ENCODE measurements around the gene CFAP221.
"Not testable (repeated sequence)": the region's sequence is repeated elsewhere in the genome, so short reads cannot be mapped to it uniquely, and the experiment has no call there.

CFAP221 gene

GRCh38 chr2:119591523-119591922 is 47.3 kb downstream of the CFAP221 start:
- no peaks in the 10 kb centered on the region for H3K4me1 Mint-ChIP-seq (ENCODE audit: low read depth)
- no peaks in the 10 kb centered on the region for H3K9me3 Mint-ChIP-seq (ENCODE audit: low read depth)
- no peaks in the 10 kb centered on the region for H3K36me3 Mint-ChIP-seq
- no peak overlapping the region for H3K27ac Mint-ChIP-seq
- H3K27me3 Mint-ChIP-seq, result peaks cover 4% of the 10 kb centered on the region
- no peak overlapping the region for H3K4me3 Mint-ChIP-seq

DNA sequence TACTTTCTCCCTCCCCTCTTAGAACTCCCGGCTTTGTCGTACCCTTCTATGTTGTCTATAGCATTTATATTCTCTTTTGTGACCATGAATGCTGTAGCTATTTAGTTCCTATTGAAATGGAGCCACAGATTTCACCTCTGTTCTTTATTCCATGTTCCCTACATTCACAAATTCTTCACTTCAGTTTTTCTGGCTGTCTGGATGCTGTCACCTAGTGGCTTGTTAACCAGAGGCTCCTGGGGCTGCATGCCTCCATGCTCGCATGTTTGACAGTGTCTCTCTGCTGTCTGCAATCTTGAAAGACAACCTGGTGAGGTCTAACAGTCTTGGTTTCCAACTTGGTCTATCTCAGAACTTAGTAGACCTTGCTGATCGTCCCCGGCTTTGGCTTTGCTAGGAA is 48.2 kb downstream of the CFAP221 start:
- Mint-ChIP-seq H3K27ac (no peak overlapping the region), H3K36me3 (no peaks in the 10 kb centered on the region), H3K27me3 (peaks cover 4% of the 10 kb centered on the region), H3K9me3 (ENCODE audit: low read depth) (no peaks in the 10 kb centered on the region), H3K4me1 (ENCODE audit: low read depth) (no peaks in the 10 kb centered on the region), H3K4me3 (no peak overlapping the region)

DNA sequence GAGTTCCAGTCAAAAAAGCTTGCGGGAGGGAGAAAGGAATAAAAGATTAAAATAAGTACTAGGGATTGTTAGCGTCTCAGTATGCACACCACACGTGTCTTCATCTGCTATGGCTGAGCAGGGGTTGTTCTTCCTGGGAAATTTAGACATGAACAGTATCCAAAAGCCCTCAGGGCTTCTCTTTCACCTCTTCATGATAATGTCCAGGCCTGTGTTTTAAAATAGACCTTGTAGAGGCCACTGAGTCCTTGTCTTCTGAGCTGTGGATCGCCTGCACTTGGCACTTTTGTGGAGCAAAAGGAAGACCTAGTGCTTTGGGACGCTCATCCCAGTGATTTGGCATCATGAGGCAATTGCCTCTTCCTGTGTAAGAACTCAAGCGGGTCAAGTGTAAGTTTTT is 52.4 kb downstream of the CFAP221 start:
- no peaks in the 10 kb centered on the region for H3K36me3 Mint-ChIP-seq
- no peak overlapping the region for H3K27ac Mint-ChIP-seq
- H3K4me1 Mint-ChIP-seq (ENCODE audit: low read depth), result no peaks in the 10 kb centered on the region

GRCh38 chr2:119598596-119599263 is 54.5 kb downstream of the CFAP221 start:
- no peaks in the 10 kb centered on the region for H3K9me3 Mint-ChIP-seq (ENCODE audit: low read depth)
- no peaks in the 10 kb centered on the region for H3K36me3 Mint-ChIP-seq
- no peak overlapping the region for H3K27ac Mint-ChIP-seq
- H3K4me1 Mint-ChIP-seq (ENCODE audit: low read depth), result no peaks in the 10 kb centered on the region
- H3K4me3 Mint-ChIP-seq, result no peak overlapping the region
- peaks cover 3% of the 10 kb centered on the region for H3K27me3 Mint-ChIP-seq

More for the DNA sequence above, 52.4 kb downstream of the CFAP221 start:
- Mint-ChIP-seq H3K4me3 (no peak overlapping the region), H3K9me3 (ENCODE audit: low read depth) (no peaks in the 10 kb centered on the region), H3K27me3 (peaks cover 4% of the 10 kb centered on the region)

DNA sequence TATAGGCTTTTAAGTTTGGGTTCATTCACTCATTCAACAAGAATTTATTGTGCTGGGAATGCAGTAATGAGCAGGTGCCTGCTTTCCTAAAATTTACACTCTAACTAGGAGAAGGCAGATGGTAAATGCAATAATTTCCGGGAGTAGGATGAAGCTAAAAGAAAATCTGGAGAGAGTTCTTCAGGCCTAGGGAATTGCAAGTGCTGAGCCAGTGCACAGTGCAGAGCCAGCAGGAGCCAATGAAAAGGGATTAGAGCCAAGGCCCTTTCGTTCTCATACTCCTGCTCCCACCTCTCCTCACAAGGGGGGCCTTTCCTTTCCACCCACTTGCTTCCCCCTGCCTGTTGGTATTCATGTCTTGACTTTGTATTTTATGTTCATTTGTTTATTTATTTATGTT is 55.1 kb downstream of the CFAP221 start:
- H3K36me3 Mint-ChIP-seq, result no peaks in the 10 kb centered on the region
- peaks cover 3% of the 10 kb centered on the region for H3K27me3 Mint-ChIP-seq
- H3K27ac Mint-ChIP-seq, result no peak overlapping the region
- H3K9me3 Mint-ChIP-seq (ENCODE audit: low read depth), result no peaks in the 10 kb centered on the region
- H3K4me1 Mint-ChIP-seq (ENCODE audit: low read depth), result no peaks in the 10 kb centered on the region
- H3K4me3 Mint-ChIP-seq, result no peak overlapping the region

DNA sequence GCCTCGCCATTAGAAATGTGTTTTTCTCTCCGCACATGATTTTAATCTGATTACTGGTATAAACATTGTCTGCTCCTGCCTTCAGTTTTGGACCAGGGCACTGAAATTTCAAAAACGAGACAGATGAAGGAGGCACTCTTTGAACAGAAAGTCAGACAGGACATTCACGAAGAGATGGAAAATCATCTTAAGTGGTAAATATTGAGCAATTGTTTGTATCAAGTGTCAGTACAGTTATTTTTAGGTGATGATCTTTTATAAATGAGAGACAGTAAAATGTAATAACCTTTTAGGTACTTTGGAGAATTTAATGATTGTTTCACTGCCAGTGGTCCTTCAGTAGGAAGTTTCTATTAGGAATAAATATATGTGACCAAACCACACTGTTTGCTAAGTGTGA is 60.8 kb downstream of the CFAP221 start:
- Mint-ChIP-seq H3K27me3 (peaks cover 19% of the 10 kb centered on the region), H3K27ac (no peak overlapping the region), H3K36me3 (no peaks in the 10 kb centered on the region), H3K4me1 (ENCODE audit: low read depth) (no peaks in the 10 kb centered on the region), H3K4me3 (no peak overlapping the region), H3K9me3 (ENCODE audit: low read depth) (no peaks in the 10 kb centered on the region)

DNA sequence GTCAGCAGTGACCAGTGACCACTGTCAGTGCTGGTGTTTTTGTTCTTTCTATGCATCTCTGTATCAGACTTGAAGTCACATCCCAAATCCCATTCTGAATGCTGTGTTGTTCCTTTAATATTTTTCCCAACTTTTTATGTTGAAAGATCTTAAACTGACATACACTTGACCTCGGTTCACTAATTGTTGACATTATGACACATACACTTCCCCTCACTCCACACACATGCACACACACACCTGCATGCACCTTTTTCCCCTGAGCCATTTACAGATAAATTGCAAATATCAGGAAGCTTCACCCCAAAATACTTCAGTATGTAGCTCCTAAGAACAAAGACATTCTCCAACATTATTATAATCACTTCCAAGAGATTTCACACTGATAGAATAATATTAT is 62.4 kb downstream of the CFAP221 start:
- H3K4me1 Mint-ChIP-seq (ENCODE audit: low read depth), result no peaks in the 10 kb centered on the region
- H3K27ac Mint-ChIP-seq, result no peak overlapping the region
- H3K9me3 Mint-ChIP-seq (ENCODE audit: low read depth), result no peaks in the 10 kb centered on the region
- H3K27me3 Mint-ChIP-seq, result peaks cover 19% of the 10 kb centered on the region
- H3K4me3 Mint-ChIP-seq, result no peak overlapping the region
- H3K36me3 Mint-ChIP-seq, result no peaks in the 10 kb centered on the region

DNA sequence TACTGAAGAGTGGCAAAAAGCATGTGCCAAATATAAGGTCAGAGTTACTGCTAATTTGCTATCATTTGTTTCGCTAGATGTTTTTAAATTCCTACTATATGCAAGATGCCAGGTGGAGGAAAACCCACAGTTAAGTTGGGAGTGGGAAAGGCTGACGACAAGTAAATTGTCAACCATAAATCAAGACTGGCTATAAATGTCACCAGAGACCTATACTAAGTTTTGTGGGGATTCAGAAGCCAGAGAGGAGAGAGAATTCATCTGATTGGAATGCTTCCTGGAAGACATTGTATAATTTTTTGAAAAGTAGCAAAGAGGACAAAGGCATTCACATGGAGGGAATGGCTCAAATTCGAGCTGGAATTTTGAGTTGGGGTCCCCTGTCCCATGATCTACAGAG is 64.3 kb downstream of the CFAP221 start:
- Mint-ChIP-seq H3K27ac (no peak overlapping the region), H3K4me1 (ENCODE audit: low read depth) (no peaks in the 10 kb centered on the region), H3K36me3 (peaks cover 2% of the 10 kb centered on the region), H3K9me3 (ENCODE audit: low read depth) (peaks cover 12% of the 10 kb centered on the region), H3K4me3 (no peak overlapping the region), H3K27me3 (peaks cover 16% of the 10 kb centered on the region)

DNA sequence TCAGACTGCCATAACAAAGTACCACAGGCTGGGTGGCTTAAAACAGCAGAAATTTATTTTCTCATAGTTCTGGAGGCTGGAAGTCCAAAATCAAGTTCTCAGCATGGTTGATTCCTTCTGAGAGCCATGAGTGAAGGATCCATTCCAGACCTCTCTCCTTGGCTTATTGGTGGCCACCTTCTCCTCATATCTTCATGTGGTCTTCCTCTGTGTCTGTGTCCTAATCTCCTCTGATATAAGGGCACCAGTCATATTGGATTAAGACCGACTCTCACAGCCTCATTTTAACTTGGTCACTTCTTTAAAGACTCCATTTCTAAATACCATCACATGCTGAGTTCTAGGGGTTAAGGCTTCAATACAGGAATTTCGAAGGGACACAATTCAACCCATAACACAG is 65.1 kb downstream of the CFAP221 start:
- Mint-ChIP-seq H3K9me3 (ENCODE audit: low read depth) (peaks cover 19% of the 10 kb centered on the region), H3K36me3 (peaks cover 2% of the 10 kb centered on the region)

DNA sequence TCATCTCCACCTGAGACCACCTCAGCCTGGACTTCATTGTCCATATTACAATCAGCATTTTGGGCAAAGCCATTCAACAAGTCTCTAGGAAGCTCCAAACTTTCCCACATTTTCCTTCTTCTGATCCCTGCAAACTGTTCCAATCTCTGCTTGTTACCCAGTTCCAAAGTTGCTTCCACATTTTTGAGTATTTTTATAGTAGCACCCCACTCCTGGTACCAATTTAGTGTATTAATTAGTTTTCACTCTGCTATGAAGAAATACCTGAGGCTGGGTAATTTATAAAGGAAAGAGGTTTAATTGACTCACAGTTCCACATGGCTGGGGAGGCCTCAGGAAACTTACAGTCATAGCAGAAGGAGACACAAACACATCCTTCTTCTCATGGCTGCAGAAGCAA is 69.9 kb downstream of the CFAP221 start:
- not testable (repeated sequence) for H3K27ac Mint-ChIP-seq; H3K4me1 Mint-ChIP-seq (ENCODE audit: low read depth); H3K4me3 Mint-ChIP-seq; H3K36me3 Mint-ChIP-seq
- peaks cover 26% of the 10 kb centered on the region for H3K9me3 Mint-ChIP-seq (ENCODE audit: low read depth)
- H3K27me3 Mint-ChIP-seq, result peaks cover 13% of the 10 kb centered on the region

More for the DNA sequence above, 65.1 kb downstream of the CFAP221 start:
- Mint-ChIP-seq H3K27me3 (peaks cover 16% of the 10 kb centered on the region), H3K27ac (no peak overlapping the region), H3K4me3 (no peak overlapping the region), H3K4me1 (ENCODE audit: low read depth) (no peaks in the 10 kb centered on the region)

GRCh38 chr2:119616421-119616820 is 72.2 kb downstream of the CFAP221 start:
- Mint-ChIP-seq H3K4me3 (no peak overlapping the region), H3K4me1 (ENCODE audit: low read depth) (no peaks in the 10 kb centered on the region), H3K27ac (no peak overlapping the region), H3K27me3 (peaks cover 11% of the 10 kb centered on the region), H3K36me3 (peaks cover 7% of the 10 kb centered on the region), H3K9me3 (ENCODE audit: low read depth) (peaks cover 26% of the 10 kb centered on the region)

DNA sequence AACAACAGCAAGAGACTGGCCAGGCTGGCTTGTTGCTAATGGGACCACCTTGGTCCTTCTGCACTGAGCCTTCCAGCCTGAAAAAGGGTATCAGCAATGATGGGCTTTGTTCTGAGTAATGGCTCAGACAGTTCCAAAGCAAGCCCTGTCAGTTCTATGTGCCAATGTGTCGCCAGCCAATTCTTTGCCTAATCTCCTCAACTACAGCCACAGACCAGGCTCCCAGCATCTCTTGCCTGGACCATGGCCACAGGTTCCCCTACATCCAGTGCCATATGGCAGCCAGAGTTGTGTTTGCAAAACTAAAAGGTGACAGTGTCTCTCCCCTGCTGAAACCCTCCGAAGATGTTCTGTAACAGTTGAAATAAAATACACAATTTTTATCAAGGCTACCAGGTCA is 73.2 kb downstream of the CFAP221 start:
- H3K4me1 Mint-ChIP-seq (ENCODE audit: low read depth), result no peaks in the 10 kb centered on the region
- H3K27ac Mint-ChIP-seq, result no peak overlapping the region
- H3K4me3 Mint-ChIP-seq, result no peak overlapping the region
- peaks cover 20% of the 10 kb centered on the region for H3K9me3 Mint-ChIP-seq (ENCODE audit: low read depth)
- H3K27me3 Mint-ChIP-seq, result peaks cover 11% of the 10 kb centered on the region
- peaks cover 5% of the 10 kb centered on the region for H3K36me3 Mint-ChIP-seq

- not testable (repeated sequence) for H3K36me3 Mint-ChIP-seq; H3K4me3 Mint-ChIP-seq; H3K4me1 Mint-ChIP-seq (ENCODE audit: low read depth); H3K27ac Mint-ChIP-seq
- Mint-ChIP-seq H3K9me3 (ENCODE audit: low read depth) (peaks cover 13% of the 10 kb centered on the region), H3K27me3 (peaks cover 11% of the 10 kb centered on the region)
Measured at GRCh38 chr2:119618725-119619124, 74.5 kb downstream of the CFAP221 start.

- Mint-ChIP-seq H3K4me3 (no peak overlapping the region), H3K27me3 (no peaks in the 10 kb centered on the region), H3K27ac (no peak overlapping the region), H3K36me3 (no peaks in the 10 kb centered on the region), H3K4me1 (ENCODE audit: low read depth) (no peaks in the 10 kb centered on the region), H3K9me3 (ENCODE audit: low read depth) (no peaks in the 10 kb centered on the region)
Measured at GRCh38 chr2:119625226-119625625, 81.0 kb downstream of the CFAP221 start.

- Mint-ChIP-seq H3K4me1 (ENCODE audit: low read depth) (no peaks in the 10 kb centered on the region), H3K27ac (no peak overlapping the region)
Measured at GRCh38 chr2:119629323-119629825, 85.1 kb downstream of the CFAP221 start.

GRCh38 chr2:119630121-119630520 is 85.9 kb downstream of the CFAP221 start:
- Mint-ChIP-seq H3K36me3 (no peaks in the 10 kb centered on the region), H3K27me3 (peaks cover 7% of the 10 kb centered on the region), H3K9me3 (ENCODE audit: low read depth) (no peaks in the 10 kb centered on the region), H3K4me3 (no peak overlapping the region), H3K27ac (no peak overlapping the region), H3K4me1 (ENCODE audit: low read depth) (no peaks in the 10 kb centered on the region)

More at GRCh38 chr2:119629323-119629825, 85.1 kb downstream of the CFAP221 start:
- H3K4me3 Mint-ChIP-seq, result no peak overlapping the region
- H3K27me3 Mint-ChIP-seq, result peaks cover 7% of the 10 kb centered on the region
- H3K36me3 Mint-ChIP-seq, result no peaks in the 10 kb centered on the region
- H3K9me3 Mint-ChIP-seq (ENCODE audit: low read depth), result no peaks in the 10 kb centered on the region

All from activated naive CD8-positive, alpha-beta T cell (primary cell).